Spleen (tissue), 11 donors: ENCODE results near the gene ESYT3. TPM values are rescaled to one million over a fixed set of nuclear protein-coding genes. Genes with fewer than 3 reads are reported as not detected.

ENCODE experiments used
- DNase-seq: peaks from one replicate; pipeline ENCODE4 v3.0.0-alpha.2; 2020
- H3K27ac ChIP-seq, 8 donors: fragments of 200-600 bp; sonication (generic) in 7 of 8; 1 replicate in 4 of 8; 2 replicates in 4 of 8; pipeline versions ENCODE4 v1.5.0 to v1.8.0; 2016 to 2021; ENCODE audit warnings: inconsistent platforms in 4 of 8, mild to moderate bottlenecking in 4 of 8, moderate library complexity in 1 of 8
- H3K27me3 ChIP-seq, 7 donors: fragments of 200-600 bp; sonication (generic) in 6 of 7; replicated peaks in 1 of 7; 1 replicate in 4 of 7; 2 replicates in 3 of 7; pipeline versions ENCODE4 v1.5.0 to v1.8.0; 2016 to 2021; ENCODE audit warnings: inconsistent platforms in 3 of 7, mild to moderate bottlenecking in 1 of 7
- H3K36me3 ChIP-seq, 6 donors: fragments of 200-600 bp; sonication (generic) in 5 of 6; 1 replicate in 4 of 6; 2 replicates in 2 of 6; pipeline versions ENCODE4 v1.5.0 to v1.8.0; 2016 to 2021; ENCODE audit warnings: inconsistent platforms in 2 of 6
- H3K4me1 ChIP-seq, 6 donors: fragments of 200-600 bp; sonication (generic) in 5 of 6; 1 replicate in 3 of 6; 2 replicates in 3 of 6; pipeline versions ENCODE4 v1.5.0 to v1.8.0; 2016 to 2021; ENCODE audit warnings: inconsistent platforms in 3 of 6
- H3K4me3 ChIP-seq, 8 donors: fragments of 200-600 bp; sonication (generic) in 7 of 8; 1 replicate in 4 of 8; 2 replicates in 4 of 8; pipeline versions ENCODE4 v1.5.0 to v1.8.0; 2016 to 2021; ENCODE audit warnings: inconsistent platforms in 4 of 8, mild to moderate bottlenecking in 4 of 8, moderate library complexity in 2 of 8
- H3K9me3 ChIP-seq, 8 donors: fragments of 200-600 bp; sonication (generic) in 7 of 8; 1 replicate in 4 of 8; 2 replicates in 4 of 8; pipeline versions ENCODE4 v1.5.0 to v1.8.0; 2016 to 2021; ENCODE audit warnings: inconsistent platforms in 4 of 8
- POLR2A ChIP-seq, 3 donors: fragments of 450-650 bp; IDR thresholded peaks; one replicate each; pipeline ENCODE4 v1.5.1; 2017; ENCODE audit warnings: antibody characterized with exemption in 3 of 3, mild to moderate bottlenecking in 1 of 3
- POLR2AphosphoS5 ChIP-seq, 3 donors: sonication (generic); formaldehyde crosslinking; IDR thresholded peaks; one replicate each; pipeline ENCODE4 v1.5.1; 2017; ENCODE audit warnings: antibody characterized with exemption in 3 of 3
- WGBS, 5 donors: extraction: QIAGEN DNeasy Blood & Tissue Kit in 3 of 5; methylation state at CpG; one replicate each; pipeline versions ENCODE4 v1.1.5 to v1.1.7; 2013 to 2018; 5-methylcytosine and 5-hydroxymethylcytosine counted together
- intact Hi-C: fragments of 100-400 bp; cut with DNase I; formaldehyde crosslinking; loops from one replicate; pipeline ENCODE4 v1.15.0; 2023; ENCODE audit warnings: low total_unique reads
- polyA plus RNA-seq, 3 donors: library from polyadenylated mRNA; stranded (reverse); fragments of 200-250 nt; gene quantifications; one replicate each; pipeline ENCODE4 v1.2.1, GENCODE V29; 2013
- total RNA-seq, 7 donors: library from RNA; depleted of rRNA in 3 of 7; stranded (reverse); fragments of >200 nt in 3 of 7; fragmentation: NEBNext Ultra II Directional in 4 of 7; extraction: Animal tissue kit (Norgen Biotek cat#: 25700) in 4 of 7; gene quantifications; one replicate each; pipeline versions ENCODE4 v1.1.0 to v1.2.1, GENCODE V29; 2016 to 2021
- TF ChIP-seq, protein P1 (sequence below), 11 experiments: fragments of 200-600 bp in 7 of 11; fragments of 450-650 bp in 4 of 11; sonication (generic) in 4 of 11; IDR thresholded peaks in 8 of 11; conservative IDR thresholded peaks in 3 of 11; 1 replicate in 7 of 11; 2 replicates in 4 of 11; pipeline versions ENCODE4 v1.4.0 to v1.8.0; 2016 to 2021; ENCODE audit warnings: antibody characterized with exemption in 11 of 11, inconsistent platforms in 4 of 11, mild to moderate bottlenecking in 1 of 11
- donor health status: healthy with polysubstance abuse.
- donor health status: DM: no; HTN: no; CAD: no; lungs with moderate emphysema.
- donor health status: DM: no; HTN: no; CAD: no.
- donor health status: Bipolar disorder and iron deficiency.
- donor health status: healthy.
- donor health status: DM: no; HTN: no; CAD: no.
- donor health status: DM: yes; HTN: yes; CAD: no.

The ESYT3 gene
- total and polyA plus RNA-seq, 10 donors: 0.02 TPM; not detected in 9

DNA sequence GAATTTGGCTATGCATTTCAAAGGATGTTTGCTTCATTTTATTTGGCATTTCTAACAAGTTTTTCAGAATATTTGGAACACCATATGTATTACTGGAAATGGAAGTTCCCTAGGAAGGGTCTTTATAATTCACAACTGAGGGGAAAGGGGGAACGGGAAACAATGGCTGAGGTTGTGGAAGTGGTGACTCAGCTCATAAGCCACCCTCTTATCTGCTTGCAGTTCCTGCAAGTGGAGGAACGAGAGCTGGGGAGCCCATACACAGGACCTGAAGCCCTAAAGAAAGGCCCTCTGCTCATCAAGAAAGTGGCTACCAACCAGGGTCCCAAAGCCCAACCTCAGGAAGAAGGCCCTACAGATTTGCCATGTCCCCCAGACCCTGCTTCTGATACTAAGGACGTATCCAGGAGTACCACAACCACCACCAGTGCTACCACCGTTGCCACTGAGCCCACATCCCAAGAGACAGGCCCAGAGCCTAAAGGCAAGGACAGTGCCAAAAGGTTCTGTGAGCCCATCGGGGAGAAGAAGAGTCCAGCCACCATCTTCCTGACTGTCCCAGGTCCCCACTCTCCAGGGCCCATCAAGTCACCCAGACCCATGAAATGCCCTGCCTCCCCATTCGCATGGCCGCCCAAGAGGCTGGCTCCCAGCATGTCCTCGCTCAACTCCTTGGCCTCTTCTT is 37.9 kb downstream of the ESYT3 start:
- Histone ChIP-seq H3K4me3 (no peak overlapping the region), H3K27ac (no peak overlapping the region), H3K27me3 (peaks cover 0 to 33% (median 0%) of the 10 kb centered on the region in 7 donors), H3K36me3 (no peaks in the 10 kb centered on the region), H3K9me3 (no peaks in the 10 kb centered on the region), H3K4me1 (no peaks in the 10 kb centered on the region)
- TF ChIP-seq POLR2AphosphoS5 (IDR thresholded peaks at IDR 0.05) (no peak), POLR2A (IDR thresholded peaks at IDR 0.05) (no peak)
- TF ChIP-seq, protein P1, sequence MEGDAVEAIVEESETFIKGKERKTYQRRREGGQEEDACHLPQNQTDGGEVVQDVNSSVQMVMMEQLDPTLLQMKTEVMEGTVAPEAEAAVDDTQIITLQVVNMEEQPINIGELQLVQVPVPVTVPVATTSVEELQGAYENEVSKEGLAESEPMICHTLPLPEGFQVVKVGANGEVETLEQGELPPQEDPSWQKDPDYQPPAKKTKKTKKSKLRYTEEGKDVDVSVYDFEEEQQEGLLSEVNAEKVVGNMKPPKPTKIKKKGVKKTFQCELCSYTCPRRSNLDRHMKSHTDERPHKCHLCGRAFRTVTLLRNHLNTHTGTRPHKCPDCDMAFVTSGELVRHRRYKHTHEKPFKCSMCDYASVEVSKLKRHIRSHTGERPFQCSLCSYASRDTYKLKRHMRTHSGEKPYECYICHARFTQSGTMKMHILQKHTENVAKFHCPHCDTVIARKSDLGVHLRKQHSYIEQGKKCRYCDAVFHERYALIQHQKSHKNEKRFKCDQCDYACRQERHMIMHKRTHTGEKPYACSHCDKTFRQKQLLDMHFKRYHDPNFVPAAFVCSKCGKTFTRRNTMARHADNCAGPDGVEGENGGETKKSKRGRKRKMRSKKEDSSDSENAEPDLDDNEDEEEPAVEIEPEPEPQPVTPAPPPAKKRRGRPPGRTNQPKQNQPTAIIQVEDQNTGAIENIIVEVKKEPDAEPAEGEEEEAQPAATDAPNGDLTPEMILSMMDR (IDR thresholded peaks at IDR 0.05 in 8 of 11, conservative IDR thresholded peaks at IDR 0.05 in 3 of 11): no peak
- DNase-seq: no peak
- intact Hi-C loops: no loop called here
- 82 to 89% (median 88%) methylated on average over 8 of the region's 8 CpGs for WGBS, 5 donors

DNA sequence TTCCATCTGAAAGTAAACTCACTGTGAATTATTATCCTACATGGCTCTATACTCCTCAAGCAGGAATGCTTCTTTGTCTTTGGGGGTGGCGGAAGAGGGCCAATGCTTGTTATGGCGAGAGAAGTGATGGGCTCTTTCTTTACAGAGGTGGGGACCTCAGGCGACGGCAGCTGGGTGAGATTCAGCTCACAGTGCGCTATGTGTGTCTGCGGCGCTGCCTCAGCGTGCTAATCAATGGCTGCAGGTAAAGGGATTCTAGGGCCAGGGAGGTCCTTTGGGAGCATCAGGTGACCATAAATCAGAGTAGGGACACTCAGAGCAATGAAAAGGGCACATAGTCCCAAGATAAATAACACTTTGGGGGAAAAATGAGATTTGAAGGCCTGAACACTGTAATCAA is 39.0 kb downstream of the ESYT3 start:
- Histone ChIP-seq H3K27ac (no peak overlapping the region), H3K4me3 (no peak overlapping the region)
- DNase-seq: no peak

DNA sequence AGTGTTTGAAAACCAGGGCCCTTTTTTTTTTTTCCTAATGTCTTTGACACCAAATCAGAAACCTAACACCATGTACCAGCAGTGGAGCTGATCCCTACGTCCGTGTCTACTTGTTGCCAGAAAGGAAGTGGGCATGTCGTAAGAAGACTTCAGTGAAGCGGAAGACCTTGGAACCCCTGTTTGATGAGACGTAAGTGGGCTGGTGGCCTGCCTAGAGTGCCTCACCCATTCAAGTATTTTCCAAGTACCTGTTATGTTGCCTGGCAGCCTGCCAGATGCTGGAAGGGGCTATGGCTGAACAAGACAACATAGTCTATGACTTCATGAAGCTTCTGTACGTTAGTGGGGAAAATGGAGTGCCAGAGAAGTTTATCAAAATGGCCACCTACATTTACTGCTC is 39.7 kb downstream of the ESYT3 start:
- no peak overlapping the region for H3K4me3 ChIP-seq
- TF ChIP-seq POLR2A (IDR thresholded peaks at IDR 0.05) (no peak), POLR2AphosphoS5 (IDR thresholded peaks at IDR 0.05) (no peak)
- TF ChIP-seq, protein P1 (IDR thresholded peaks at IDR 0.05 in 8 of 11, conservative IDR thresholded peaks at IDR 0.05 in 3 of 11): no peak
- no peak overlapping the region for H3K27ac ChIP-seq
- no peaks in the 10 kb centered on the region for H3K36me3 ChIP-seq
- no peak for DNase-seq
- 43 to 68% (median 58%) methylated on average over 6 of the region's 6 CpGs for WGBS, 5 donors
- no peaks in the 10 kb centered on the region for H3K4me1 ChIP-seq
- intact Hi-C loops: no loop called here
- no peaks in the 10 kb centered on the region for H3K9me3 ChIP-seq
- H3K27me3 ChIP-seq: peaks cover 0 to 19% (median 0%) of the 10 kb centered on the region in 7 donors

More for the DNA sequence above, 39.0 kb downstream of the ESYT3 start:
- no peaks in the 10 kb centered on the region for H3K4me1 ChIP-seq
- H3K9me3 ChIP-seq: no peaks in the 10 kb centered on the region
- peaks cover 0 to 25% (median 0%) of the 10 kb centered on the region in 7 donors for H3K27me3 ChIP-seq
- no peak for TF ChIP-seq POLR2AphosphoS5 (IDR thresholded peaks at IDR 0.05)
- TF ChIP-seq POLR2A (IDR thresholded peaks at IDR 0.05): no peak
- TF ChIP-seq, protein P1 (IDR thresholded peaks at IDR 0.05 in 8 of 11, conservative IDR thresholded peaks at IDR 0.05 in 3 of 11): no peak
- H3K36me3 ChIP-seq: no peaks in the 10 kb centered on the region
- 97 to 100% (median 98%) methylated on average over 8 of the region's 8 CpGs for WGBS, 5 donors
- intact Hi-C loops: no loop called here

DNA sequence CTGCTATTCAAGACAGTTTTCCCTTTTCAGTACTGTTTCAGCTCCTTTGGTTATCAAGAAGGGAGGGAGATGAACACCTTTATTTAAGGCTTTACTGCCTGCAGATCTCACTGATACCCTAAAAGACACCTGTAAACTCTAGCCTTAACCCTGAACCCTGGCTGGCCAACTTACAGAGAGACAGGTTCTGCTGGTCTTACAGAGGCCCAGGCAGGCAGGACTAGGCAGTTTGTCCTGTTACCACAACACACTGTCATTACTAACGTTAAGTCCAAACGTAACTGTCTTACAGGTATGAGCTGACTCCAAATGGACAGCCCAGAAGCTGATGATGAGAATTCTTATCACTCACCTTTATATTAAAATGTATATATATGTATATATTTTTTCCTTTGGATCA is 42.1 kb downstream of the ESYT3 start:
- peaks cover 0 to 6% (median 0%) of the 10 kb centered on the region in 7 donors for H3K27me3 ChIP-seq
- WGBS, 5 donors: 87 to 97% (median 94%) methylated on average over 2 of the region's 2 CpGs
- intact Hi-C loops: no loop called here
- H3K36me3 ChIP-seq: no peaks in the 10 kb centered on the region
- no peaks in the 10 kb centered on the region for H3K4me1 ChIP-seq
- no peak for TF ChIP-seq POLR2A (IDR thresholded peaks at IDR 0.05)
- TF ChIP-seq POLR2AphosphoS5 (IDR thresholded peaks at IDR 0.05): no peak
- TF ChIP-seq, protein P1 (IDR thresholded peaks at IDR 0.05 in 8 of 11, conservative IDR thresholded peaks at IDR 0.05 in 3 of 11): no peak
- H3K9me3 ChIP-seq: no peaks in the 10 kb centered on the region
- H3K27ac ChIP-seq: no peak overlapping the region
- H3K4me3 ChIP-seq: no peak overlapping the region
- no peak for DNase-seq
